GM19438 (cell line): ENCODE measurements around the gene NDE1.

Experiments
- ATAC-seq: cut with Tn5 transposase; IDR thresholded peaks from one replicate; pipeline ENCODE4 v1.9.1; 2021; ENCODE audit warnings: low read depth; ENCODE audit not compliant: unreplicated experiment

NDE1 gene

GRCh38 chr16:15729152-15729551 lies 79.1 kb downstream of the NDE1 start:
- ATAC-seq: no peak

- ATAC-seq: no peak
Observed at GRCh38 chr16:15732416-15732815, 82.4 kb downstream of the NDE1 start.

DNA sequence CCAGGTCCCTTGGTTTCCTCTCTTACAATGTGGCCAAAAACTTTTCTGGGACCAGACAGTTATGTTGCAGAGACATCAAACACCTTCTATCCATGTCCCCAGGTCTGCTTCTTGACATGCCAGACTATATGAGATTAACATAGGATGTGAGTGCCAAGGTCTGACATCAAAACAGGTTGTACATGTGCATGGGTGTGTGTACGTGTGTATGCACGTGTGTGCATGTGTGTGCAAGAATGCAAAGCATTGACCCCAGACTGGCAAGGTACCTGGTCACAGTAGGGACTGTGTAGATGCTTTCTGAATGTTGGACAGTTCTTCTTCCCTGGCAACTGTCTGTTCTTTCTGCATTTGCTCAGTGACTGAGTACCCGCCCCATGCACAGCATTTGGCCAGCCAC lies 85.6 kb downstream of the NDE1 start:
- ATAC-seq: no peak

DNA sequence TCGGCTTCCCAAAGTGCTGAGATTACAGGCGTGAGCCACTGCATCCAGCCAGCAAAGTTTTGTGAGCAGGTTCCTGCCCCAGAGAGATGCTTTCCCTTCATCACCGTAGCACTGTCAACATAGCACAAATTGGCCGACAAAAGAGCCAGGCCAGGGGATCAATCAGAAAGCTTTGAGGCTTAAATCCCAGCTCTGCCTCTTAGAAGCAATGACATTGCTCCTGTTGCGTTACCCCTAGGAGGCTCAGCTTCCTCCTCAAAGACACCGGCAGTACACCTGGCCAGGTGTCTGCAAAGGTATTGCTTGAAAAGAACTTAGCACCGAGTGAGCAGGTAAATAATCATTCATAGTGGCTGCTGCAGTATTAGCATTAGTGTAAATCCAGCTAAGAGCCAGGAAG lies 86.5 kb downstream of the NDE1 start:
- no peak for ATAC-seq

DNA sequence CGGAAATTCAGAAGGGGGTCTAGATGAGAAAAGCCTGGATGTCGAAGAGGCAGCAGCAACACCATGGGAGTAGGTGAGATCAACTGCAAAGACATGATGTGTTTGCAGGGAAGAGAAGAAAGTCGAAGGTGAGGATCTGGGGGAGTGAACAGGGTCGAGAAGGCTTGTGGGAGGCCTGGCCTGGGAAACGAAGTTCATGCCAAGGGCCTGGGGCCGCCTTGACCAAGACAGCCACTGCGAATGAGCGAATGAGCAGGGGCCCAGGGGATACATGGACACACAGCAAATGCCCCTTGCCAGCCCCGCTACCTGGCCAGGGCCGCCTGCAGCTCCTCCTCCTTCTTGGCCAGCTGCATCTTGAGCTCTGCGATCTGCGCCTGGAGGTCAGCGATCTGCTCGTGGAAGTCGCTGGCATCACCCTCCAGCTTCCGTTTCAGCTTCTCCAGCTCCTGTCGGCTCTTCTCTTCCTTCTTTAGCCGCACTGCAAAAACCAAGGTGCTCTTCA lies 87.1 kb downstream of the NDE1 start:
- ATAC-seq: no peak

- no peak for ATAC-seq
Observed at GRCh38 chr16:15739464-15739863, 89.4 kb downstream of the NDE1 start.

DNA sequence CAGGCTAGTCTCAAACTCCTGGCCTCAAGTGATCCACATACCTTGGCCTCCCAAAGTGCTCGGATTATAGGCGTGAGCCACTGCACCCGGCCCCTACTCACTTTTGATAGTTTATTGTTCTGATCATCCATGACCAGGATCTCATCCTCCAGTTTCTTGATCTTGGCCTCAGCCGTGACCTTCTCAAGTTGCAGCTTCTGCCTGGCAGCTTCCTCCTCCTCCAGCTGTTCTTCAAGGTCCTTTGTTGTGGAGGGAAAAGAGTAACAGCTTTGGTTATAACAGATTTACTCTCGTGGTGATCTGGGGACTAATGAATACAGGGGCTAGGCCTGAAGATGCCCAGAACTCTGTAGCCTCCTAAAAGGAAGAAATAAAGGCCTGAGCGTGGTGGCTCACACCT lies 89.9 kb downstream of the NDE1 start:
- no peak for ATAC-seq

DNA sequence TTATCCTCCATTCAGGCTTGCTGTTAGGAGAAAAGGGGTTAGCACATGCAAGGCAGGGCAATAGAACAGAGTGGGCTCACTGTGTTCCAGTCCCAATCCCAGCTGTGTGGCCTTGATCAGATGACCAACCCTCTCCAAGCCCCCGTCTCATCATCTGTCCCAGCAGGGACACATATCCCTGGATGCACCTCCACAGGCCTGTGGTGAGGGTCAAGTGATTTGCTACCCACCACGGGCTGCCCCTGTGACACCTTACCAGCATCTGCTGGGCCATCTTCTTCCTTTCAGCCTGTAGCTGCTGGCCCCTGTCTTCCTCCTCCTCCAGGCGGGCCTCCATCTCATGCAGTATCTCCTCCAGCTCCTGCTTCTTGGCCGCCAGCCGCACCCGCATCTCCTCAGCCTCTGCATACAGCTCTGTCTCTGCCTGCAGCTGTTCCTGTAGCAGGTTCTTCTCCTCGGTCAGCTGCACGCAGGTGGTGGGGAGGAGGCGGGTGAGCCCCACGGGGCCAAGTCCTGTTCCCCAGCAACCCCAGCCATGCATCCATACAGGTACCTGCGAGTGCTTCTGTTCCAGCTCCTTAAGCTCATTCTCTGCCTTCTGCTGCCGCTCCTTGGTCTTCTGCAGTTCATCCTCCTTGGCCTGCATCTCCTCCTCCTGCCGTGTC lies 91.3 kb downstream of the NDE1 start:
- no peak for ATAC-seq

- no peak for ATAC-seq
Observed at GRCh38 chr16:15742716-15743115, 92.7 kb downstream of the NDE1 start.

GRCh38 chr16:15743657-15744056 lies 93.6 kb downstream of the NDE1 start:
- no peak for ATAC-seq

DNA sequence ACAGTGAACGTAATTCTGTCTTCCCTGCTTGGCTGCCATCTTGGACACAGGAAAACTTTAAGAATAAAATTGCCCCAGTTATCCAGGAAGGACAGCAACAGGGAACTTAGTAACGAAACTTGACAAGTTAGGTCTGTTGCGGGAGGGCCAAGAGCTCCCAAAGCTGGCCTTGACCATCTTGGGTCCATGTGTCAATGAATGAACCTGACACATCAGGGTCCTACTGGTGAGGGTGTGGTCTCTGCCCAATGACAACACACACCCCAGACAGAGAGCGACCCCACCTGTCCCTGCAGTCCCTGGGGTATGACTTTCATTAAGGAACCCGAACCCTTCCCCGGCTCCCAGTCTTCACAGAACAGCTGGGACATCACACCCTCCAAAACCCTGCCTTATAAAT lies 96.3 kb downstream of the NDE1 start:
- no peak for ATAC-seq

- no peak for ATAC-seq
Observed at GRCh38 chr16:15747937-15748336, 97.9 kb downstream of the NDE1 start.

DNA sequence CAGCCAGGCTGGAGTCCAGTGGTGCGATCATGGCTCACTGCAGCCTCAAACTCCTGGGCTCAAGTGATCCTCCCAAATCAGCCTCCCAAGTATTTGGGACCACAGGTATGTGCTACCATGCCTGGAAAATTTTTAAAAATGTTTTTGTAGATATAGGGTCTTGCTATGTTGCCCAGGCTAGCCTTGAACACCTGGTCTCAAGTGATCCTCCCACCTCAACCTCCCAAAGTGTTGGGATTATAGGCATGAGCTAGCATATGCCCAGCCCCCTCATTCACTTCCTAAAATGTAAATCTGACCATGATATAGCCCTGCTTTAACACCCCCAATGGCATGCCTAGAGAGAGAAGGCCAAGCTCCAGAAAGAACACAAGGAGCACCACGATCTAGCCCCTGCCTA lies 98.6 kb downstream of the NDE1 start:
- no peak for ATAC-seq

- no peak for ATAC-seq
Observed at GRCh38 chr16:15749371-15749770, 99.3 kb downstream of the NDE1 start.

GRCh38 chr16:15749985-15750384 lies 99.9 kb downstream of the NDE1 start:
- no peak for ATAC-seq

DNA sequence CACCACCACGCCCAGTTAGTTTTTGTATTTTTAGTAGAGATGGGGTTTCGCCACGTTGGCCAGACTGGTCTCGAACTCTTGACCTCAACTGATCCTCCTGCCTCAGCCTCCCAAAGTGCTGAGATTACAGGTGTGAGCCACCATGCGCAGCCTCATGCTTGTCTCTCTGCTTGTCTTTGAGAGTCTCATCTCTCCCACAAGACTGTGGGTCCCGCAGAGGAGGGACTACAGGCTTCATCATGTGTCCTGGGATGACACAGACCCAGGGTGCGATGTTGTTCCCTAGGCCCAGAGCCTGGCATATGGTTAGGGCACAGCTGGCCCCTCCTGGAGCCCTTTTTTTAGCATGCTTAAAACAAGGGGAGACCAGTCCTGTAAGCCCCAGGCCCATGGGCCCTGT lies 101.9 kb downstream of the NDE1 start:
- no peak for ATAC-seq

DNA sequence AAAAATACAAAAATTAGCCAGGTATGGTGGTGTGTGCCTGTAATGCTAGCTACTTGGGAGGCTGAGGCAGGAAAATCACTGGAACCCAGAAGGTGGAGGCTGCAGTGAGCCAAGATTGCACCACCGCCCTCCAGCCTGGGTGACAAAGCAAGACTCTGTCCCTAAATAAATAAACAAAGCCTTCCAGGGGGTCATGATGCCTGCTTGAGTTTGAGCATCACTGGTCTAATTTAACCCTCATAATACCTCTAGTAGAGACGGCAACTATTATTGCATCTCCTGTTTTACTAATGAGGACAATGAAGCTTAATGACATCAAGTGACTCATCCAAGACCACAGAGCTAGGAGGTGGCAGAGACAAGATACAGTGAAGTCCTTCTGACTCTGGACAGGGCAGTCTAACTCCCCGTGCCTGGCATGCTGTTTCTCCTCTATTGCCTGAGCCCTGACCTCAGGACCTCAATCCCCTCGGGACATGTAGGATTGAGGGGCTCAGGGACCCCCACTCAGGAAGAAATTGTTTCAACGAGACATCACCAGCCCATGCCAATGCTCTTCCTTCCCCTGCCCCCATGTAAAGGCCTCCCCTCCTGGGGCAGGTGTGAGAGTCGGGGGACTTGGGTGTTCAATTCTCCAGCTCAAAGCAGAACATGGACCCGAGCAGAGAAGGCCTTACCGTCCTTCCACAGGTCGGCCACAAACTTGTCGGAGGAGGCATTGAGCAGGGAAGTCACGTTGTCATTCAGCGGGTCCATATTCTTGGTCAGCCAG lies 102.9 kb downstream of the NDE1 start:
- no peak for ATAC-seq

GRCh38 chr16:15754821-15755534 lies 104.9 kb downstream of the NDE1 start:
- no peak for ATAC-seq

DNA sequence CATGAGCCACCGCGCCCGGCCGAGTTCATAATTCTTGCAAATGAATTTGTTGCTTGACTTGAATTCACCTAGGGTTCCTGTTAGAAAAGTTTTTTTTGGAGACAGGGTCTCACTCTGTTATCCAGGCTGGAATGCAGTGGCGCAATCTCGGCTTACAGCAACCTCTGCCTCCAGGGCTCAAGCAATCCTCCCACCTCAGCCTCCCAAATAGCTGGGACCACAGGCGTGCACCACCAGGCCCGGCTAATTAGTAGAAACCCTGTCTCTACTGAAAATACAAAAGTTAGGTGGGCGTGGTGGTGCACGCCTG lies 107.0 kb downstream of the NDE1 start:
- no peak for ATAC-seq

DNA sequence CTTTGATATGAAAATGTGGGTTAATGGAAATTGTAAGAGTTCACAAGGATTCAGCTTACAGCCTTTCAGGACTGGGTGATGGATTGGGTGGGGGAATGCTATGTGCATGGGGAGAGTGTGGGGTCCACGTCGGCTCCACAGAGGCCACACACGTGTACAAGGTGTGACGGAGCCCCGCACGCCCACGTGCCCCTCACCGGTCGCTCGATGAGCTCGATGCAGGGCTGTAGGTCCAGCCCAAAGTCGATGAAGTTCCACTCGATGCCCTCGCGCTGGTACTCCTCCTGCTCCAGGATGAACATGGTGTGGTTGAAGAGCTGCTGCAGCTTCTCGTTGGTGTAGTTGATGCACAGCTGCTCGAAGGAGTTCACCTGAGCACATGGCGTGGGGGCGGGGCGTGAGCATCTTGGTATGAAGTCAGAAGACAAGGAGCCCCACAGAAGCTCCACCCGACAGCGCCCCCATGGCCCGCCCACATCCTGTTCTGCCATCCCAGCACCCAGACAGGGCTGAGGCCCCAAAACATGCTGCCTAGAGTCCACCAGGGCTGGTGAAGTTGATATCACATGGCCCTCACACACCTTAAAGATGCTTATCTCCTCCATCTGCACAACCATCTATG lies 107.7 kb downstream of the NDE1 start:
- no peak for ATAC-seq

GRCh38 chr16:15759070-15759469 lies 109.0 kb downstream of the NDE1 start:
- ATAC-seq: no peak
